Inflammatory macrophage treated with lipopolysaccharide for 4 hours (primary cell): ENCODE measurements around the gene MZF1.

ENCODE experiments used
- DNase-seq: peaks from one replicate; pipeline ENCODE4 v3.0.0-alpha.2; 2020

Gene MZF1

DNA sequence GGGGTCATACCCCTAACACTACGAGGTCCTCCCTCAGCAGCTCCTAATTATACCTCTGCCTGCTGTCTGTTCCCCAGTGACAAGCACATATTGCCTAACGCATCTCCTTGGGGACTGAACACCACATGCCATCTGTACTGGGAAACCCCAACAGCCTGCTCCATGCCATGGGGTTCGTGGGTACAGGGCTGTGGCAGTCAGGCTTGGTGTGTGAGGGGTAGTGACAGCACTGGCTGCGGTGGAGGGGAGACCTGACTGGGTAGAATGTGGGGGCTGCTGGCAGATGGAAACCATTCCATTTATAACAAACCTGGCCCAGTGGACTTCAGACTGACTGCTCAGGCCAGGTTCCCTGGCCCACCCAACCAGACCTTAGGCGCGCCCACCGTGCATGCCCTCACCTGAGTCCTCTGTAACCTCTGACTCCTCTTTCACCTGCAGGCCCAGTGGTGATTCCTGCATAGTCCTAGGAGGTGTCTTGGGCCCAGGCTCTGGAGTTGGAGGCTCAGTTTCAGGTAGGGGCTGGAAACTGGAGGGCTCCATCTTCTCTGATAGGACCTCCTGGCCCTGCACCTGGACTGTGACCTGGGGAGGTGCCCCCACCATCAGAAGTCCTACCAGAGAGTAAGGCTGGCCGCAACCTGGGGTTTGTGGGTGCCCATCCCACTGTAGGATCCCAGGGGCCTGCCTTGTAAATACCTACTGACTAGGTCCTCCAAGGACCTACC, 3.0 kb downstream of the MZF1 start:
- DNase-seq, result no peak

DNA sequence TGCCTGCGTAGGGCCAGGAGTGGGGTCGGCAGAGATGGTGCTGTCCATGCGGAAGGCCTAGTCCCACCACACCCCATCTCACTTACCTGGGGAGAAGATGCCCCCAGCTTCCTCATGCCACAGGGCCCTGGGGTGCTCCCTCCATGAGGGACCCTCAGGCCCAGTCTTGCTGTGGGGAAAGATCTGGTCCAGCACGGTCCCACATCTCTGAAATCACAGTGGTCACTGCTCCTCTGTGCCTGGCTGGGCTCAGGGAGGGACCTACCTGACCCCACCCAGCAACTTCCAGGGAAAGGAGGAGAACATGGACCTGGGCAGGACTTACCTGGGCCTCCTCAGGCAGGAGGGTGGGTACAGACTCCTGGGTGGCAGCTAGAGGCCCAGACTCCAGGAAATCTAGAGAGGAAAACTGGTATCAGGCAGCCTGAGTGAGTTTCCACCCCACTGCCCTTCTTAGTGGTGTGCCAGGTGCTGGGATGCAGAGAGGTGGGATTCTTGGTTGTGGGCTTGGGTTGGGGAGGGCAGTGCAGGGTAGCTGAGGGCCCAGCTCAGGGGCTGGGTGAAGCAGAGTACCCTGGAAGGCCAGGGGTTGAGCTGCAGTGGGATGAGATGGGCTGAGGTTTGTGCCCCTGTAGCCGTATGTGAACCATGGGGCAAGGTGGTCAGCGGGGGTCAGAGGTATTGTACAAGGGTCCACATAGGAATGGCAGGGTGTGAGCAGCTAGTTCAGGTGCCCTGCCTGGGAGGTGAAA, 3.8 kb downstream of the MZF1 start:
- DNase-seq, result no peak

DNA sequence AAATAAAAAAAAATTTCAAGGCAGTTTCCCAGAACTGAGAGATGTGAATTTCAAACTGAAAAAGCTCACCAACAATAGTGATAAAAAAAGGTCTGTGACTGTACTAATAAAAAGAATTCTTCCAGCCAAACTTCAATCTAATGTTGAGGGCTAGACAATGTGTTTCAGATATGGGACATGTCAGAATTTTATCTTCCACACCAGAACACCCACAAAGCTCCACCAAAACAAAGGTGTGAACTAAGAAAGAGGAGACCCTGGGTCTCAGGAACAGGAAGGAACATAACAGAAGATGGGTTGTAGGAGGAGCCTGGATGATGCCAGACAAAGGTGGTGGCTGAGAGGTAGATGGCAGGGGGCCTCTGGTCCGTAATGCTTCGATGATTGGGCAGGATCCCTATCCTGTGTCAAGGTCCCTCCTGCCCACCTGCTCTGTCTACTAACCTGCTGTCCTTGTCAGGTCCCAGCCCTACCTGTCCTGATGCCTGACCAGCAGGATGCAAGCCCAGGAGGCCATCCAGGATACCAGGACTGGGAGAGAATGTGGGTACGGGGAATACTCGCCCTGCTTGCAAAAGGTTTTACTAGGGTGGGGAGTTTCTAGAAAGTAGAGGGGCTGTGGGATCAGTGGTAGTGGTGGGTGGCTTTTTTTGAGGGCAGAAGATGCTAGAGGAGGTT, 4.5 kb downstream of the MZF1 start:
- no peak for DNase-seq

DNA sequence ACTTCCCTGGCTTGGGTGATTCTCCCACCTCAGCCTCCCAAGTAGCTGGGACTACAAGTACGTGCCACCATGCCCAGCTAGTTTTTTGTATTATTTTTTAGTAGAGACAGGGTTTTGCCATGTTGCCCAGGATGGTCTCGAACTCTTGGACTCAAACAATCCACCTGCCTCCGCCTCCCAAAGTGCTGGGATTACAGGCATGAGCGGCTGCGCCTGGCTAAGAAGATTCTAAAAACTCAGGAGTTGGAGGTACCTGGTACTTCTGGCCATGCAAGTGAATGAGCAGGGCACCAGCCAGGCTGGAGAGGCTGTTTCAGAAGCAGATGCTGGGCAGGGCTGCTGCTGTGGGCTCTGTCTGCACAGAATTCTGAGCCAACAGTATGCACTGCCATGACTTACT, 6.1 kb downstream of the MZF1 start:
- no peak for DNase-seq

DNA sequence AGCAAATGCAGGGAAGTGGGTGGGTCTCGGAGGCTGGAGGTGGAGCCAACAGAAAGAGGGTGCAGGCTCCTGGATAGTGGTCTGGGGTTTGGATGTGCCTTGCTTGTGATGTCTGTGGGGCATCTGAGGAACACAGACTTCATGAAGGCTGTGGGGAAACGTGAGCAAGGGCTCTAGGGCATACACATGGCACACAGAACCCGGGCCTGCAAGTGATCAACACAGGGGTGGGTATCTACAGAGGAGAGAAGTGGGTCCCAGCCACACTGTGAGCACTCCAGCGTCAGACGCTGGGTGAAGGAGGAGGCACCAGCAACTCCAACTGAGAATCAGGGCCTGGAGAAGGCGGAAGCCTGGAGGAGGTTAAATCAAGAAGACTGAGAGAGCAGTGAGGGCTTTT, 9.3 kb downstream of the MZF1 start:
- DNase-seq, result no peak

DNA sequence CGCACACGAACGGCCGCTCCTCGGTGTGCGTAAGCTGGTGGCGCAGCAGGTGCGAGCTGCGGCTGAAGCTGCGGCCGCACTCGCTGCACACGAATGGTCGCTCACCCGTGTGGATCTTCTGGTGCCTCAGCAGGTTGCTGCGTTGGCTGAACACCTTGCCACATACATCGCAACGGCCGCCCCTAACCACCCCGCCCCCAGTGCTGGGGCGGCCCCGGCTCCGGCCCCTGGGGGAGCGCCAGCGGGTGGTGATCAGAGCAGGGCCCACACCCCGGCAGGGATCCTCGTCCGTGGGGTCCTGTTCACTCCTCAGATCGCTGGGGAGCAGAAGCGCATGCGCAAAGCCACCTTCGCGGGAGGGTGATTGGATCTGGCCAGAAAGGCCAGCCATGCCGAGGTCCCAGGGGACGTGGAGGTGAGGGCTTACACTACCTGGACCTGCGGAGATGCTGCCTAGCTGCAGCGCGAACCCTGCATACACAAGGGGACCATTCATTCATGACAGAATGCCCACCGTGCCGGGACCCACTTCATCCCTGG, 10.0 kb downstream of the MZF1 start:
- DNase-seq, result no peak

DNA sequence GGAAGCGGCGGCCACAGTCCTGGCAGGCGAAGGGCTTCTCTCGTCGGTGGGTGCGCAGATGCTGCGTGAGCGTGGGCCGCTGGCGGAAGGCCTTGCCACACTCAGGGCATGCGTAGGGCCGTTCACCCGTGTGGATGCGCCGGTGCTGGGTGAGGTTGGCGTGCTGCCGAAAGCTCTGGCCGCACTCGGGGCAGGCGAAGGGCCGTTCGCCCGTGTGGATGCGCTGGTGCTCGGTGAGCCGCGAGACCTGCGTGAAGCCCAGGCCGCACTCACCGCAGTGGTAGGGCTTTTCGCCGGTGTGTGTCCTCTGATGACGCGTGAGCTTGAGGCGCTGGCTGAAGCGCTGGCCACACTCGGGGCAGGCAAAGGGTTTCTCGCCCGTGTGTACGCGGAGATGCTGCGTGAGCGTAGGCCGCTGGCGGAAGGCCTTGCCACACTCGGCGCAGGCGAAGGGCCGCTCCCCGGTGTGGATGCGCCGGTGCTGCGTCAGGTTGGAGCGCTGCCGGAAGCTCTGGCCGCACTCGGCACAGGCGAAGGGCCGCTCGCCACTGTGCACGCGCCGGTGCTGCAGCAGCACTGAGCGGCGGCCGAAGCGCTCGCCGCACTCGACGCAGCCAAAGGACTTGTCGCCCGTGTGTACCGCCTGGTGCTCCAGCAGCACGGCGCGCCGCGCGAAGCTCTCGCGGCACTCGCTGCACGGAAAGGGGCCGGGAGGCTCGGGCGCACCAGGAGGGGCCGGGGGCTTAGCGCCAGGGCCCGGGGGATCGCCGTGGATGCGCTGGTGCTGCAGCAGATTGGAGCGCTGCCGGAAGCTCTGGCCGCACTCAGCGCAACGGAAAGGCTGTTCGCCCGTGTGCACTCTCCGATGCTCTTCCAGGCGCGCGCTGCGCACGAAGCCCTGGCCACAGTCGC, 10.8 kb downstream of the MZF1 start:
- DNase-seq, result no peak

DNA sequence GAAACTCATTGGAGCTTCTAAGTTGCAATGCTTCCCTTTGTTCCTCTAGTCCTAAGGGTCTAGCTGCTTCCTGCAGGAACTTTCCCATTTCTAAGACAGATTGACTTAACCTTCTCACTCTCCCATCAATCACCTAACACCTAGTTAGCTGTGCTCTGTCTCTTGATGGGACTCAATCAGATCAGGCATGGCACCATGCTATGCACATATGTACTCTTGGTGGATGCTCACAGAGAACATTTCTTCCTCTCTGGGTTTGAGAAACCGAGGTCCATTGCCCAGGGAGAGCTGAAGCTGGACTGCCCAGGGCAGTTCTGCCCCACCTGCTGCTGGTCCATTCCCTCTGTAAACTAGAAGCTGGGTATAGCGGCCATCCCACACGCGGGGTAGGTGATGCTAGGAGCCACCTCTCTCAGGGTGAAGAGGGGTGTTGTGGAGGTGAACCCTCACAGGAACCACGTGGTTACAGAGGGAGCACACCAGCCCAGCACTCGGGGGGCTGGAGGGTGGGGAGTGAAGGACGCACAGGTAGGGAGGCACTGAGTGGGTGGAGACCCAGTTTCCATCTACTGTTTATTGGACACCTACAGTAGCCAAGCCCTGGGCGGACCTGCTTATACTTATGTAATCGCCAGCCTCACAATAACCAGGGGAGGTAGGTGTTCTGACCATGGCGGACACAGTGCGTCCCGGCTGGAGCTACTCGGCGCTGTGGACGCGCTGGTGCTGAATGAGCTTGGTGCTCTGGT, 11.6 kb downstream of the MZF1 start:
- no peak for DNase-seq

DNA sequence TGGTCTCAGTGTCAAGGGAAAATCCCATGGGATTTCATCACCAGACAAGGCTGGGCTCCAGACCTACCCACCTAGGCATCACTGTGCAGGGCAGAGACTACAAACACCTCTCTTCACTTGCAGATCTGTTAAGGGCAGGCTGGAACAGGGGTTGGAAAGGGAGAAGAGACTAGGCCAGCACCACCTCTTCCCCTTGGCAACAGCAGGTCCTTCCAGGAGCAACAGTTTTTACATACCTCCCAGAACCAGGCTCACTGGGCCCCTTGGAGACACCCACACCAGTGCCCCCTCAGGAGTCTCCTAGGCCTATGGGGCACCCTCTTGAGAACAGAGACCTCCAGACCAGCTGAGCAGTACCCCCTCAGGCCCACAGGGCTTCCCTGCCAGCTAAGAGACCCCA, 12.2 kb downstream of the MZF1 start:
- DNase-seq, result no peak

DNA sequence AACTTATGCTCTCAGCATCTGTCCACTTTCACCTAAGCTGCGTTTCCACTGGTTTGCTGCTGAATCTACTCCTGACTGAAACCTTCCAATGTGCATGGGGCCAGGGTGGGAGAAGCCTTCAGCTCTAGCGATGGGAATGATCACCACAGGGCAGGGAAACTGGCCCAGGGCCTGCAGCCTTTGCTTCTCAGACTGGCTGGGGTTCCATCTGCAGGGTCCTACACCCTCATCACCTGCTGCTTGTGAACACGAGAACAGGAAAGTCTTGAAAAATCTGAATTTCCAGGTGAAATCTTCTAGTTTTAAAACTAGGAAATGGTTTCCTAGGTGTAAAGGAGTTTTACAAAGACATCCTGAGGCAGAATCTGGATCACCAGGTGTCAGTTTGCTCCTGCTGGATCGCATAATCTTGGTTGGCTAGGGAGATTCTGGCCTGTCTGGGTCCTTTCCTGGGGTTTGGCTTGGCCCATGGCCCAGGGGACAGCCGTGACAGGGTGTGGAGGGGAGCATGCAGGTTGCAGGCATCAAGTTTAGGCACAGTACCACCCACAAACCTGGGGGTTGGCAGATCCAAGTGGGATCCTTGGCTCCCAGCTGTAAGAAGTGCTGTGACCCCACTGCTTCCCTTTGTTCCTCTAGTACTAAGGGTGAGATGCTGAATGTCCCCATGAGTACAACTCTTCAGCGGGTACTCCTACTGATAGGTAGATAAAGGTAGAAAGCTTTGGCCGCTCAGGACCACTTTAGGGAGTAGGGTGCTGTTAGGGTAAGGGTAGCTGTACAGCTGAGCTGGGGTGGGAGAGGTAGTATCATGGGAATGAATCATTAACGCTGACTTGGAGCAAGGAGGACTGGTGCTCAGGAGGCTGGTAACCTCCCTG, 12.9 kb downstream of the MZF1 start:
- no peak for DNase-seq

DNA sequence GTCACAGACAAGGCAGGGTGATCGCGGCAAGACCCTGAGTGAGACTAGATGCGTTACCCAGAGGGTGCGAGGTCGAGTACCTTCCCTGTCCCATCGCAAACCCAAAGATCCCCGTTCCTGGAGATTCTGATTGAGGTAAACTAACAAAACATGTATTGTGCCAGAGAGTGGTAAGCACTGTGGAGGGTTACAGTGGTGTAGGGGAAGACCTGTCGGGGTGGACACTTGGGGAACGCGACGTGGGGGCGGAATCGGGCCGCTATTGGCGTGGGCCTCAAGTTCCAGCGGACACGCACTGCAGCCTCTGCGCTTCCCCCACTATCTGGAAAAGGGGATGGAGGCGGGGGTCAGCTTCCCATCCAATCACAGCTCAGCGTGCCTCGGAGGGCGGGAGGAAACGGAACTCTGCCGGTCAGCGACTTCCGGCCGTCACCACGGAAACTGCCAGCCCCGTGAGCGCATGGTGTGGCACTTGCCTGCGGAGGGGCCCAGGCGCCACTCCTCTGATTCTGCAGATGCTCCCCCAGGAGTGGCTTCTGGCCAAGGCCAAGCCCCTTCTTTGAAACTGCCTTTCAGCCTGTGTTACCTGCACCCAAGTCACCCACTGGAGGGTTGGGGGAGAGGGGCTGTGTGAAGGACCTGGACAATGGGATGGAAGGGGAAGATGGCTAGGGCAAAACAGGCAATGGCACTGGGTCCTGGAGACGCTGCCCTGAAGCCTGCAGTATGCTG, 13.7 kb downstream of the MZF1 start:
- DNase-seq, result peak; percentile 90

DNA sequence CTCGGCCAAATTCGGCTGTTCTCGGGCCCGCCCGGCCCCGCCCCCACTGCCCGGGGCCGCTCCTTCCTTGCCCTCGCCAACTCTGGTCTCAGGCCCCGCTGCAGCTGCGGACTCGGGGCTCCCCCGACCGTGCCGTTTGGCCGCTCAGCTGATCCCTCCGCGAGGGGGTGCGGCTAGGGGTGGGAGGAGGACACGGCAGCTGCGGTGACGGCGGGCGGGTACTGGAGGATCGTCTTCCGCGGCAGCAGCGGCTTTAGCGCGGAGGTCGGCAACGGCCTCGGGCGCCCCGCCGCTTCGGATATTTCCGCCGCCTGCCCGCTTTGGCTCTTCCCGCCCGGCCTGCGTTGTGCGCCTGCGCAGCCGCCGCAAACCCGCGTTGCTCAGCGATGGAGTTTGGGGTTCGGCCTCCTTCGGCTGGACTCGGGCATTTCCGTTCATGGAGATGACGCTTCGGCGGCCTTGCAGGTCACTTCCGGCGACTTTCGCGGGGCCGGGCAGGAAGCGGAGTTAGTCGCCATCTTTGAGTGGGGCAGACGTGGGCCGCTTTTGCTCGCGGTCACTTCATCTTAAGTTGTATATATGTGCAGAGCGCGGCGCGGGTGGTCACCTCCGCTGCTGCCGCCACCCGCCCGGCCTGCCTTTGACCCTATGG, 14.4 kb downstream of the MZF1 start:
- DNase-seq, result peak; percentile 99

DNA sequence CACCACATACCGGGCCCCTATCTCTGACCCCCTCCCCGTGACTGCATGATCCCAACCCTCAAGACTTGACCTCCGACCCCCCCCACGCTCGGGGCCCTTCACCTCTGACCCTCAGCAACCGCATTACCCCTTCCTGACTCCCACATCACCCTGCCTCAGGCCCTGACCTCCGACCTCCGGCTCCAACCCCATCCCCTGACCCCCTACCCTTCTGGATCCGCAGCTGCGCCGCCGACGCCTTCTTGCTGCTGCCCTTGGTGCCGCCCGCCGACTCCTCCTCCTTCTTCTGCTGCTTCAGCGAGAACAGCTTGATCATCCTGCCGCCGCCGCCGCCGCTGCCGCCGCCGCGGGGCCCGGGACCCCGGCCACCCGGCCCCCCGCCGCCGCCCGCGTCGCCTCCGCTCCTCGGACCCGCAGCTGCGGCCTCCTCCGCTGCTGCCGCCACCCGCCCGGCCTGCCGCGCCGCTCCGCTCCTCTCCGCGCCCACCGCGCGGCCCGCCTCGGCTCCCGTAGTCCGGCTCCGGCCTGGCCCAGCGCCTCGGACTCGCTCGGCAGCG, 15.0 kb downstream of the MZF1 start, which contains the start of gene UBE2M:
Gene UBE2M, minus strand, starts transcription at position 546 of the 557 bp plus-strand sequence. Its CDS starts 230 bp downstream, at position 316.
- peak; percentile 88 for DNase-seq

DNA sequence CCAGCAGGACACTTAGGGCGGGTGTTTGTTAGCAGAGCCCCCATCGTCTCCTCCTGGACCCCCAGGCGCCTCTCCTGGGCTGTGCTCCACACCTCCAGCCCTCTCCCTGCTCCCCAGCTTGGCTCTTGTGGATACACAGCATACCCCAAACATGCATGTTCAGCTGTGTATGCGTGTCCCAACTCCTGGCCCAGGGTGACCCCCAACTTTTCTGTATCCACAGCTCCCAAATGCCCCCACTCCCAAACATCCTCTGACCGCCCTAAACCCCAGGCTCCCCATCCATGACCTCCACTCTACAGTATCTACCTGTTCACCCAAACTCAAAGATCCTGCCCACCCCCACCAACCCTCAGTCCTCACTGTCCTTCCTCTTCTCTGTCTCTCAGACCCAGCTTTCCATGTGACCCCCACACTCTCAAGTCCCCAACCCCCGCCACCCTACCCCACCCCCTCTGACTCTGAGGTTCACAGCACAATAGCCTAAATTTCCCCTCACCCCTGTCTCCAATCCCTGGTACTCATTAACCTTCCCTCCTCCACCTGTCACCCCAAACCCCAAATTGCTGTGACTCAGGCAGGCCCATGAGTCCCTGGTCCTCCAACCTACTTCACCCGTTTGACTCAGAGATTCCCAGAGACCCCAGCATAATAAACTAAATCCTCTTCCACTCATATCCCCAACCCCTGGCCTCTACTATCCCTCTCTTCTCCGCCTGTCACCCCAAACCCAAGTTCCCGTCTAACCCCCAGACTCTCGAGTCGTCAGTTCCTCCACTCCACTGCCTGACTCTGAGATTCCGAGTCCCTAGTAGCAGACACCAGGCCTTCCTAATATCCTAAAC, 15.7 kb downstream of the MZF1 start:
- no peak for DNase-seq

DNA sequence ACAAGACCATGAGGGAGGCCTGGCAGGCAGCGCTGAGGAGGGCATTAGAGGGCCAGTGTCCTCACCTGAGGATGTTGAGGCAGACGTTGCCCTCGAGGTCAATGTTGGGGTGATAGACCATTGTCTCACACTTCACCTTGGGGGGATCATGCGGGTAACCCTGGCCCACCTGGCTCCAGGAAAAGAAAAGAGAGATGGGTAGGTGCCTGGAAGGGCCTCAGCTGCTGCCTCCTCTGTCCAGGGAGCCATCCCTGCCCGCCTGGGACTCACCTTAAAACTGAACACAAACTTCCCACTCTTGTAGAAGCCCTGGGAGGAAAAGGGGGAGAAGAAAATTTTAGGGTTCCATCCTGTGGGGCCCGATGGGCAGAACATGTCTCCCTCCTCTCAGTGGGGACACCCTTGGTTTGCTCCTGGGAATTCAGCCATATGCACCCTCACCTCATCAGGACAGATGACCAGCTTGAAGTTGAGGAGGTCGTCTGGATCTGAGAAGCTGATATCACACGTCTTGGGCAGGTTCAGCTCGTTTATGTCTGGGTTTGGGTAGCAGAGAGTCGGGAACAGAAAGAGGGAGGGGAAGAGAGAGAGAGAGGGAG, 16.4 kb downstream of the MZF1 start:
- DNase-seq, result no peak

DNA sequence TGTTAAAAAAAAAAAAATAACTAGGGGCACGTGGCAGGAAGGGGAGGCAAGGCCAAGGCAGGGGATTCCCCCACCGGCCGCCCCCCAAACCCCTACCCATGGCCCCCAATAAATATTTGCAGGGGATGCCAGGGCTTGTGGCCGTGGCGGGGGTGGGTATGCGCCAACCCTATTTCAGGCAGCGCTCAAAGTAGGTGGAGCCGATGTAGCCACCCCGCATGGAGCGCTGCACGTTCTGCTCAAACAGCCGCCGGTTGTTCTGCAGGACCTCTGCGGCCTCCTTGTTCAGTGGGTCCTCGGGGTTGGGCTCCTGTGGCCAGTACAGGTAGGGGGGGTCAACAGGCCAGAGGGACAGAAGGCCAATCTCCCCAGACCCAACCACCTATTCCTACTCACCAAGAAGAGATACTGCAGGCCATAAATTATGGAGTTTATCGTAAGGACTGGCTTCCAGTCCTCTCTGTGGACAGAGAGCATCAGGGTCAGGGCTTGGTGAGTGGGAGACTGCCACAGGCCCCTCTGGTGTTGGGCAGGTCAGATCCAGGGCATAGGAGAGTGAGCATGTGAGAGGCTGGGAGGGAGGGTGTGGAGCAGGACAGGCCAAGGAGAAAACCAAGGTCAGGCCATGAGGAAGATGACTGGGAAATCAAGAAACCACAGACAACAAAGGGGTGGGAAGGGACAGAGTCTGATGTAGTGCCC, 17.1 kb downstream of the MZF1 start:
- no peak for DNase-seq

DNA sequence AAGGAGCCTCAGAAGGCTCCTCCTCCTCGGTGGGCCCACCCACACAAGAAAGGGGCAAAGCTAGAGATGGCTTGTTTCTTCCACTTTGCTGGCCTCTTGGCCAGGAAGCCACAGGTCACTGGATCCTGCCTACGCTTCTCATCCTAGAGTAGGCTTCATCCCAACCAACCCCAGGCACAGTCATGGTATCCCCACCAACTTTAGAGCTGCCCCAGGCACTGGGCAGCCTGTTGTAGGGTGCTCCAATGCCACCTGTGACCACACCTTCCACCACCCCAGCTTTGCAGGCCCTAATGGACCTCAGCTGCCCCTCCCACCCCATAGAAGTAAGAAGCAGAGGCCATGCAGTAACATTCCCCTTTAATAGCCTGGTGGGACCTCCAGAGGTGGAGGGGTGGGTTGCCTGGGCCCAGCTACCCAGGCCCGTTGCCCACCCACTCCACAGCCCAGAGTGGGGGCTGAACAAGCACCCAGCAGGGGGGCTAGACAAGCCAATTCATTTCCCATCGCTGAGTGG, 17.7 kb downstream of the MZF1 start:
- no peak for DNase-seq
